Right lobe of liver (tissue), 6 donors: ENCODE results near the gene TSEN34. TPM values are rescaled to one million over a fixed set of nuclear protein-coding genes. Genes with fewer than 3 reads are reported as not detected.
A peak's percentile ranks its signal among the peaks of the same experiment; 100 is the strongest.
"Not testable (repeated sequence)": the region's sequence is repeated elsewhere in the genome, so short reads cannot be mapped to it uniquely, and the experiment has no call there.

Experiments used
- ATAC-seq, 4 donors: fragments of 200-7000 bp; cut with Tn5 transposase; one replicate each; pipeline ENCODE4 v1.9.1; 2020; ENCODE audit warnings: mild to moderate bottlenecking in 4 of 4, moderate library complexity in 4 of 4
- DNase-seq, 3 donors: peaks; one replicate each; pipeline ENCODE4 v3.0.0-alpha.2; 2020
- H3K27ac ChIP-seq, 3 donors: fragments of 200-600 bp; one replicate each; pipeline ENCODE4 v1.8.0; 2022
- H3K27me3 ChIP-seq, 2 donors: fragments of 200-600 bp; one replicate each; pipeline ENCODE4 v1.8.0; 2022
- H3K36me3 ChIP-seq, 4 donors: fragments of 200-600 bp; sonication (generic) in 1 of 4; one replicate each; pipeline versions ENCODE4 v1.5.1 to v1.8.0; 2017 to 2022; ENCODE audit warnings: control low read depth in 1 of 4
- H3K4me1 ChIP-seq, 4 donors: fragments of 200-600 bp; sonication (generic) in 1 of 4; one replicate each; pipeline versions ENCODE4 v1.5.1 to v1.8.0; 2017 to 2022; ENCODE audit warnings: control low read depth in 1 of 4
- H3K4me3 ChIP-seq, 3 donors: fragments of 200-600 bp; one replicate each; pipeline ENCODE4 v1.8.0; 2022
- H3K9me3 ChIP-seq, 4 donors: fragments of 200-600 bp; sonication (generic) in 1 of 4; one replicate each; pipeline versions ENCODE4 v1.5.1 to v1.8.0; 2017 to 2022; ENCODE audit warnings: control low read depth in 1 of 4
- POLR2A ChIP-seq: fragments of 450-650 bp; IDR thresholded peaks from one replicate; pipeline ENCODE4 v1.6.1; 2017; ENCODE audit warnings: antibody characterized with exemption, mild to moderate bottlenecking
- WGBS: methylation state at CpG from one replicate; pipeline ENCODE4 v1.1.6; 2018; ENCODE audit warnings: low coverage, low lambda C conversion rate; ENCODE audit not compliant: insufficient coverage; ENCODE audit errors: missing lambda C conversion rate; 5-methylcytosine and 5-hydroxymethylcytosine counted together
- intact Hi-C, 2 donors: fragments of 100-400 bp; cut with DNase I; formaldehyde crosslinking; loops; one replicate each; pipeline versions ENCODE4 v1.11.2 to v1.14.1; 2022
- total RNA-seq, 6 experiments: library from RNA; depleted of rRNA in 2 of 6; stranded (reverse); fragments of >200 nt in 2 of 6; fragmentation: NEBNext Ultra II Directional in 3 of 6; extraction: Animal tissue kit (Norgen Biotek cat#: 25700) in 3 of 6; gene quantifications; one replicate each; pipeline versions ENCODE4 v1.1.0 to v1.2.4, GENCODE V29; 2016 to 2023
- TF ChIP-seq, protein P1 (sequence below), 4 donors: fragments of 200-600 bp in 3 of 4; fragments of 450-650 bp in 1 of 4; IDR thresholded peaks; one replicate each; pipeline versions ENCODE4 v1.5.1 to v1.8.0; 2016 to 2022; ENCODE audit warnings: antibody characterized with exemption in 4 of 4, mild to moderate bottlenecking in 2 of 4
- donor health status: DM: no; HTN: yes; CAD: no.
- donor health status: DM: no; HTN: no; CAD: no.
- donor health status: DM: no; HTN: no; CAD: no.
- donor health status: DM: no; HTN: yes; CAD: no.
- donor health status: DM: no; HTN: yes; CAD: no.

The TSEN34 gene
- total RNA-seq, 6 experiments from 2014 or later, result 11.8 to 31.9 (median 17.9) TPM

DNA sequence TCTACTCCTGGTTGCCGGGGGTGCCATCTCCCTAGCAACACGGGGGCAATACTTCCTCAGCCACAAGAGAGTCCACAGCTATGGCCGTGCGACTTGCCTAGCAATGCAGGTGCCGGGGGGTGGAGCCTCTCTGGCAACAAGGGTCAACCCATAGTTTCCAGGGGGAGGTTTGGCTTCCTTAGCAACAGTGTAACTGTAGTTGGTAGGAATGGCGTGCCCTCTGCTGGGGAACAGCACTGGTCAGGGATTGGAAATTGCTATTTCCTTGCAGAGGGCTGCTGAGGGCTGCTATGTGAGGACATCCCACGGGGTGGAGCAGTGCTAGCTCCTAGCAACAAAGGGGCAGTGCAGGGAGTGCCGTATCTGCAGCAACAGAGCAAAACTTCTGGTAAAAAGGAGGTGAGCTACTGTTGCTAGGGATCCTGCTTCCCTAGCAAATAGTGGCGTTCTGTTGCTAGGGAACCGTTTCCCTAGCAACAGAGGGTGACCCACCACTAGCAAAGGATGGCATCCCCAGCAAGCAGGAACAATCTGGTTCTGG lies 11.1 kb upstream of the TSEN34 start:
- intact Hi-C loops, result no loop called here
- Histone ChIP-seq H3K4me3 (no peak overlapping the region), H3K27me3 (no peaks in the 10 kb centered on the region), H3K27ac (no peak overlapping the region), H3K4me1 (no peaks in the 10 kb centered on the region), H3K9me3 (no peaks in the 10 kb centered on the region), H3K36me3 (no peaks in the 10 kb centered on the region)
- TF ChIP-seq, protein P1, sequence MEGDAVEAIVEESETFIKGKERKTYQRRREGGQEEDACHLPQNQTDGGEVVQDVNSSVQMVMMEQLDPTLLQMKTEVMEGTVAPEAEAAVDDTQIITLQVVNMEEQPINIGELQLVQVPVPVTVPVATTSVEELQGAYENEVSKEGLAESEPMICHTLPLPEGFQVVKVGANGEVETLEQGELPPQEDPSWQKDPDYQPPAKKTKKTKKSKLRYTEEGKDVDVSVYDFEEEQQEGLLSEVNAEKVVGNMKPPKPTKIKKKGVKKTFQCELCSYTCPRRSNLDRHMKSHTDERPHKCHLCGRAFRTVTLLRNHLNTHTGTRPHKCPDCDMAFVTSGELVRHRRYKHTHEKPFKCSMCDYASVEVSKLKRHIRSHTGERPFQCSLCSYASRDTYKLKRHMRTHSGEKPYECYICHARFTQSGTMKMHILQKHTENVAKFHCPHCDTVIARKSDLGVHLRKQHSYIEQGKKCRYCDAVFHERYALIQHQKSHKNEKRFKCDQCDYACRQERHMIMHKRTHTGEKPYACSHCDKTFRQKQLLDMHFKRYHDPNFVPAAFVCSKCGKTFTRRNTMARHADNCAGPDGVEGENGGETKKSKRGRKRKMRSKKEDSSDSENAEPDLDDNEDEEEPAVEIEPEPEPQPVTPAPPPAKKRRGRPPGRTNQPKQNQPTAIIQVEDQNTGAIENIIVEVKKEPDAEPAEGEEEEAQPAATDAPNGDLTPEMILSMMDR (IDR thresholded peaks at IDR 0.05), result no peak
- no peak for TF ChIP-seq POLR2A
- 60% methylated on average over 2 of the region's 10 CpGs for WGBS
- ATAC-seq, result peak in 3 of 4 donors; percentile 9 to 24 (median 21)
- DNase-seq, result no peak

DNA sequence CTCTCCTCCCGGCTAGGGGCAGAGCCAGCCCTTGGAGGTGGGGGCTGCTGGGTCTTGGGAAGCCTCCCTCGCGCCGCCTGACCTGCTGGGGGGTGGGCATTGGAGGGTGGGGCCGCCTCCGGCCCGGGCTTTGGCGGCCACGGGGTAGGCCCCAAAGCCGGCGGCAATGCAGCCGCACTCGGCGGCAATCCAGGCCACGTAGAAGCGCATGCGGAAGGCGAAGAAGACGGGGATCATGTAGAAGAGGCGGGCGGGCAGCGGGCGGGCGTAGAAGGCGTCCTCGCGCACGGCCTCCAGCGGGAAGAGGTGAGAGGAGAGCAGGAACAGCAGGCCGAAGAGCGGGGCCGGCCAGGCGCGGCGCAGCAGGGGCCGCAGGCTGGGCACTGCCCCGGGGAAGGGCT lies 10.4 kb upstream of the TSEN34 start:
- 97% methylated on average over 19 of the region's 37 CpGs for WGBS
- TF ChIP-seq POLR2A, result no peak
- TF ChIP-seq, protein P1 (IDR thresholded peaks at IDR 0.05), result no peak
- Histone ChIP-seq H3K9me3 (no peaks in the 10 kb centered on the region), H3K27ac (no peak overlapping the region), H3K27me3 (no peaks in the 10 kb centered on the region), H3K36me3 (no peaks in the 10 kb centered on the region), H3K4me1 (no peaks in the 10 kb centered on the region), H3K4me3 (no peak overlapping the region)
- intact Hi-C loops, result no loop called here
- DNase-seq, result no peak
- peak in 1 of 4 donors; percentile 14 for ATAC-seq

DNA sequence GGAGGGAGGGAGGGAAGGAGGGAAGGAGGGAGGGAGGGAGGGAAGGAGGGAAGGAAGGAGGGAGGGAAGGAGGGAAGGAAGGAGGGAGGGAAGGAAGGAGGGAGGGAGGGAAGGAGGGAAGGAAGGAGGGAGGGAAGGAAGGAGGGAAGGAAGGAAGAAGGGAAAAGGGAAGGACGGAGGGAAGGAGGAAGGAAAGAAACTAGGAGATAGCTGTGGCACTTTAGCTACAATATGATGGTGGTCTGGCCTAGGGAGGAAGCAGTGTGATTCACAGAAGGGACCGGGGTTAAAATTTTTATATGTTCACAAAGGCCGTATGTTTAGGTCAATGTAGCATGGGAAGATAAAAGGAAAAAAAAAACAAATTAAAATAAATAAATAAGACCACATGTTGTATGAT lies 9.2 kb upstream of the TSEN34 start:
- ATAC-seq, DNase-seq, intact Hi-C loops, H3K27me3 ChIP-seq, H3K9me3 ChIP-seq, H3K4me3 ChIP-seq, H3K27ac ChIP-seq, H3K4me1 ChIP-seq, H3K36me3 ChIP-seq: not testable (repeated sequence)
- 81% methylated on average over 3 of the region's 3 CpGs for WGBS

DNA sequence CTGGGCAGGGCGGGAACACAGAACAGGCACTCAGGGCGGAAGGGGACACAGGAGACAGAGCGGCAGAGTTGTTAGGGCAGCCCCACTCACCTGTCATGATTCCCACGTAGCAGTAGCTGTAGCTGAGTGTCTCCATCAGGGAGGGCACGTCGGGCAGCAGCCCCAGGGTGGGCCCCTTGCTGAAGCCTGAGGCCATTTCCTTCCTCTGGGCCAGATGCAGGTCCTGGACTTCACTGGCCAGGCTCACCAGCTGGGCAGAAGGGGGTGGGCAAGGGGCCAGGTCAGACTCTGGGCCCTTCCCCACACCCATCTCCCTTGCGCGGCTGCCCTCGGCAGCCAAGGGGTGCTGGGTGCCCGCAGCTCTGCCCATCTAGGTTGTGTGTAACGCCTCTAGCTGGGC lies 7.7 kb upstream of the TSEN34 start:
- no peak for DNase-seq
- Histone ChIP-seq H3K27me3 (no peaks in the 10 kb centered on the region), H3K9me3 (no peaks in the 10 kb centered on the region), H3K4me1 (no peaks in the 10 kb centered on the region), H3K4me3 (no peak overlapping the region), H3K36me3 (no peaks in the 10 kb centered on the region), H3K27ac (no peak overlapping the region)
- intact Hi-C loops, result no loop called here
- WGBS, result 95% methylated on average over 3 of the region's 11 CpGs
- no peak for ATAC-seq
- no peak for TF ChIP-seq POLR2A
- TF ChIP-seq, protein P1 (IDR thresholded peaks at IDR 0.05), result no peak

DNA sequence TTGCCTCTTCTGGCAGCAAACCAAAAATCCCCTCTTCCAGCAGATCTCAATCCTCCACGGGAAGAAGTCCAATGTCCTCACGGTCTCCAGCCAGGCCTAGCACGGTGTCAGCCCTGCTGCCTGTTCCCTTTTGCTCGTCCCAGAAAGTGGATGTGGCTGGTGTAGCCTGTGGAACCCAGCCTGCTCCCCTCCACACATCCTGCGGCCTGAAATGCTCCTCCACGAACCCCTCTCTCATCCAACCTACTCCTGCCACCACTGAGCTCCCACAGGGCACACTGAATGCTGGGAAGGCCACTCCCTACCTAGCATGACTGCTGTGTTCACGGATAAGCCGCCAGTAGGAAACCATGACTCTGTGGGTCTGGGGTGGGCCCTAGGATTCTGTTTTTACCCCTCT lies 4.8 kb upstream of the TSEN34 start:
- TF ChIP-seq POLR2A, result no peak
- TF ChIP-seq, protein P1 (IDR thresholded peaks at IDR 0.05), result no peak
- H3K36me3 ChIP-seq, result no peaks in the 10 kb centered on the region
- H3K4me1 ChIP-seq, result no peaks in the 10 kb centered on the region
- no peak overlapping the region for H3K4me3 ChIP-seq
- WGBS, result 92% methylated on average over 2 of the region's 8 CpGs
- intact Hi-C loops, result no loop called here
- no peaks in the 10 kb centered on the region for H3K27me3 ChIP-seq
- no peak overlapping the region for H3K27ac ChIP-seq
- DNase-seq, result no peak
- ATAC-seq, result no peak
- H3K9me3 ChIP-seq, result no peaks in the 10 kb centered on the region
